ENCODE measurements around the gene OTOGL. TPM values are rescaled to one million over a fixed set of nuclear protein-coding genes. Genes with fewer than 3 reads are reported as not detected.

Gene OTOGL
- polyA plus RNA-seq, 3 donors: not detected

DNA sequence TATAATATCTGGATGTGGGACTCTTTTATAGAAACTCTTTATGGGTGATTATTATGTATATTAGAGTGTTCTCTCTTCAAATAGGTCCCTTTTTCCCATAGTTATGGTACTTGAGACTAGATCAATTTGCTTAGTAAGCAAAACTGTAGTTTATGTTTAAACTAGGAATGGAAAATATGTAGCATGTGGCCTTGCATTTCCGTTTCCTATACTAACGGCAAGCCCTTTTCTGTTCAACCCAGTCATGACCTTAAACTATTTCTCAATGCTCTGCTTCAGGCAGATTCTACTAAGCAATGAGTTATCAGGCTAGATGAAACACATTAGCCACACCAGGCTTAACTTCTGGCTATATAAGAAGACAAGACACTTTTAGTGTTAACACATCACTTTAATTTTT, 84.6 kb downstream of the OTOGL start:
- no peak for DNase-seq
- Histone ChIP-seq H3K9ac (ENCODE audit: insufficient read depth, low read length, poor library complexity, severe bottlenecking) (no peak overlapping the region), H3K9me3 (replicated peaks in 1 of 2; ENCODE audit: control insufficient read depth in 1 of 2, insufficient read depth in 1 of 2, low read length in 2 of 2) (no peaks in the 10 kb centered on the region), H3K27me3 (ENCODE audit: control insufficient read depth in 2 of 2, insufficient read depth in 2 of 2, low read length in 2 of 2) (no peaks in the 10 kb centered on the region), H3K4me3 (replicated peaks in 1 of 3; ENCODE audit: low read depth in 2 of 3, low read length in 3 of 3) (no peak overlapping the region), H2AFZ (ENCODE audit: insufficient read depth, low read depth, low read length, poor library complexity, severe bottlenecking) (no peak overlapping the region), H4K20me1 (ENCODE audit: insufficient read depth, low read length) (no peaks in the 10 kb centered on the region), H3K36me3 (replicated peaks in 1 of 2; ENCODE audit: control insufficient read depth in 1 of 2, insufficient read depth in 2 of 2, low read length in 2 of 2) (no peaks in the 10 kb centered on the region), H3K4me1 (ENCODE audit: control insufficient read depth in 1 of 2, insufficient read depth in 2 of 2, low read length in 2 of 2) (no peaks in the 10 kb centered on the region), H3K4me2 (replicated peaks; ENCODE audit: extremely low read depth, low read length, poor library complexity, severe bottlenecking) (no peak overlapping the region), H3K27ac (ENCODE audit: low read depth in 1 of 2, low read length in 2 of 2) (no peak overlapping the region), H3K79me2 (ENCODE audit: insufficient read depth, low read length) (no peaks in the 10 kb centered on the region)
- TF ChIP-seq, protein P1, sequence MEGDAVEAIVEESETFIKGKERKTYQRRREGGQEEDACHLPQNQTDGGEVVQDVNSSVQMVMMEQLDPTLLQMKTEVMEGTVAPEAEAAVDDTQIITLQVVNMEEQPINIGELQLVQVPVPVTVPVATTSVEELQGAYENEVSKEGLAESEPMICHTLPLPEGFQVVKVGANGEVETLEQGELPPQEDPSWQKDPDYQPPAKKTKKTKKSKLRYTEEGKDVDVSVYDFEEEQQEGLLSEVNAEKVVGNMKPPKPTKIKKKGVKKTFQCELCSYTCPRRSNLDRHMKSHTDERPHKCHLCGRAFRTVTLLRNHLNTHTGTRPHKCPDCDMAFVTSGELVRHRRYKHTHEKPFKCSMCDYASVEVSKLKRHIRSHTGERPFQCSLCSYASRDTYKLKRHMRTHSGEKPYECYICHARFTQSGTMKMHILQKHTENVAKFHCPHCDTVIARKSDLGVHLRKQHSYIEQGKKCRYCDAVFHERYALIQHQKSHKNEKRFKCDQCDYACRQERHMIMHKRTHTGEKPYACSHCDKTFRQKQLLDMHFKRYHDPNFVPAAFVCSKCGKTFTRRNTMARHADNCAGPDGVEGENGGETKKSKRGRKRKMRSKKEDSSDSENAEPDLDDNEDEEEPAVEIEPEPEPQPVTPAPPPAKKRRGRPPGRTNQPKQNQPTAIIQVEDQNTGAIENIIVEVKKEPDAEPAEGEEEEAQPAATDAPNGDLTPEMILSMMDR (IDR thresholded peaks at IDR 0.05): no peak
- no peak overlapping the region for H3K27ac Mint-ChIP-seq
- no peaks in the 10 kb centered on the region for H3K4me1 Mint-ChIP-seq
- intact Hi-C loops (cut with micrococcal nuclease): no loop called here
- no CpG with 5 or more reads among the region's 2 CpGs for WGBS (ENCODE audit: insufficient coverage)
- peaks cover 0 to 2% (median 0%) of the 10 kb centered on the region in 3 donors for H3K27me3 Mint-ChIP-seq (ENCODE audit: low read depth in 3 of 3)
- no peaks in the 10 kb centered on the region for H3K9me3 Mint-ChIP-seq
- no peaks in the 10 kb centered on the region for H3K36me3 Mint-ChIP-seq
- no peak overlapping the region for H3K4me3 Mint-ChIP-seq

DNA sequence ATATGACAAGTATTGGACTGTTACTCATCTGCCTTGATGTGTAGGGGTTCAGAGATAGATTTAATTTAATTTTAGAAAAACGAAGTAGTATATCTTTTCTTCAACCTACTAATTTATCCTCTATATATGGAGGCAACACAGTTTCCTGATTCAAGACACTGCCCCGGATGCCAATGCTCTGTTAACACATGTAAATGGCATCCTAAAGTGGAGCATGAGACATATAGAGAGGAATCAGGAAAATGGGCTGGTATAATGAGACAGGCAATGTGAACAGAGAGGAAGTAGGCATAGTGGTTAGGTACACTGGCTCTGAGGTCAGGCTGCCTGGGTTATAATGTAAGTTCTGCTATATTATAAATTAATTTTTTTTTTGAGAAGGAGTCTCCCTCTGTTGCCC, 85.6 kb downstream of the OTOGL start:
- no peak overlapping the region for H3K4me3 Mint-ChIP-seq
- TF ChIP-seq, protein P1 (IDR thresholded peaks at IDR 0.05): no peak
- intact Hi-C loops (cut with micrococcal nuclease): no loop called here
- no peaks in the 10 kb centered on the region for H3K9me3 Mint-ChIP-seq
- Histone ChIP-seq H3K9ac (ENCODE audit: insufficient read depth, low read length, poor library complexity, severe bottlenecking) (no peak overlapping the region), H3K4me1 (ENCODE audit: control insufficient read depth in 1 of 2, insufficient read depth in 2 of 2, low read length in 2 of 2) (no peaks in the 10 kb centered on the region), H3K27ac (ENCODE audit: low read depth in 1 of 2, low read length in 2 of 2) (no peak overlapping the region), H2AFZ (ENCODE audit: insufficient read depth, low read depth, low read length, poor library complexity, severe bottlenecking) (no peak overlapping the region), H4K20me1 (ENCODE audit: insufficient read depth, low read length) (no peaks in the 10 kb centered on the region), H3K4me2 (replicated peaks; ENCODE audit: extremely low read depth, low read length, poor library complexity, severe bottlenecking) (no peak overlapping the region), H3K79me2 (ENCODE audit: insufficient read depth, low read length) (no peaks in the 10 kb centered on the region), H3K27me3 (ENCODE audit: control insufficient read depth in 2 of 2, insufficient read depth in 2 of 2, low read length in 2 of 2) (no peaks in the 10 kb centered on the region), H3K9me3 (replicated peaks in 1 of 2; ENCODE audit: control insufficient read depth in 1 of 2, insufficient read depth in 1 of 2, low read length in 2 of 2) (no peaks in the 10 kb centered on the region), H3K4me3 (replicated peaks in 1 of 3; ENCODE audit: low read depth in 2 of 3, low read length in 3 of 3) (no peak overlapping the region), H3K36me3 (replicated peaks in 1 of 2; ENCODE audit: control insufficient read depth in 1 of 2, insufficient read depth in 2 of 2, low read length in 2 of 2) (no peaks in the 10 kb centered on the region)
- H3K36me3 Mint-ChIP-seq: no peaks in the 10 kb centered on the region
- DNase-seq: no peak
- no peaks in the 10 kb centered on the region for H3K4me1 Mint-ChIP-seq
- peaks cover 0 to 2% (median 0%) of the 10 kb centered on the region in 3 donors for H3K27me3 Mint-ChIP-seq (ENCODE audit: low read depth in 3 of 3)
- WGBS (ENCODE audit: insufficient coverage): no CpG with 5 or more reads among the region's 2 CpGs
- no peak overlapping the region for H3K27ac Mint-ChIP-seq
